ENCODE data around the gene RASSF4.

RASSF4 gene

GRCh38 chr10:44977287-44978212 is 17.9 kb downstream of the RASSF4 start:
- no peak for DNase-seq

- DNase-seq, result no peak
Observed at GRCh38 chr10:44978213-44978569, 18.6 kb downstream of the RASSF4 start.

GRCh38 chr10:44978570-44979280 is 19.1 kb downstream of the RASSF4 start, which contains the start of gene DEPP1:
TSS of gene DEPP1 (minus strand) at chr10:44978809. CDS start at chr10:44978030, 779 bp downstream.
- DNase-seq, result no peak

- no peak for DNase-seq
Observed at GRCh38 chr10:44979281-44980191, 19.9 kb downstream of the RASSF4 start.

- DNase-seq, result no peak
Observed at GRCh38 chr10:44980309-44981171, 20.9 kb downstream of the RASSF4 start.

GRCh38 chr10:44981172-44982113 is 21.8 kb downstream of the RASSF4 start:
- DNase-seq, result no peak

GRCh38 chr10:44982114-44982460 is 22.5 kb downstream of the RASSF4 start:
- DNase-seq, result no peak

- DNase-seq, result no peak
Observed at GRCh38 chr10:44982496-44982895, 22.9 kb downstream of the RASSF4 start.

GRCh38 chr10:44983066-44983894 is 23.7 kb downstream of the RASSF4 start:
- DNase-seq, result no peak

- DNase-seq, result no peak
Observed at GRCh38 chr10:44983895-44984278, 24.3 kb downstream of the RASSF4 start.

GRCh38 chr10:44984671-44985101 is 25.1 kb downstream of the RASSF4 start:
- no peak for DNase-seq

GRCh38 chr10:44985175-44985681 is 25.6 kb downstream of the RASSF4 start:
- no peak for DNase-seq

- no peak for DNase-seq
Observed at GRCh38 chr10:44986179-44986578, 26.6 kb downstream of the RASSF4 start.

- no peak for DNase-seq
Observed at GRCh38 chr10:44986670-44987069, 27.1 kb downstream of the RASSF4 start.

- DNase-seq, result no peak
Observed at GRCh38 chr10:44988957-44989585, 29.5 kb downstream of the RASSF4 start.

- no peak for DNase-seq
Observed at GRCh38 chr10:44989597-44990301, 30.1 kb downstream of the RASSF4 start.

GRCh38 chr10:44990302-44990655 is 30.7 kb downstream of the RASSF4 start:
- DNase-seq, result no peak

- DNase-seq, result no peak
Observed at GRCh38 chr10:44990965-44991364, 31.4 kb downstream of the RASSF4 start.

- DNase-seq, result no peak
Observed at GRCh38 chr10:44991571-44991970, 32.0 kb downstream of the RASSF4 start.
